ENCODE measurements around the gene ZNF474.

The ZNF474 gene

GRCh38 chr5:122153774-122154173 lies 24.4 kb downstream of the ZNF474 start:
- DNase-seq (ENCODE audit: low spot score): no peak

DNA sequence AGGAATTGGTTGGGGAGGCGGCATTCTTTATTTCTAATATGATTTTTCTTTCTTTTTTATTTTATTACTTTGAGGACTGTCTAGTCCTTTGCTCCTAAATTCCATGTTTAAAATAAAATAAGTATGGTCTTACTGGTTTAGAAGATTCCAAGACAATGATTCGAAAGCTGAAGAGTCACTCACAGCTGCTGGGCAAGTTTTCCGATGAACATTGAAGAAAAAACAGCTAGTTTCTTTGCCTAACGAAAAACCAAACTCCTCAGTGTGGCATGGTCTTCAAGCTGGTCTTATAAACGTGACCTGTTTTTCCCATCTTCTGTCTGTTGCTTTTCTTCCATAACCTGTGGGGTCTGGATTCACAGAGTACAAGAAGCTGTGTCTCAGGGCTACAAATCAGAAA lies 25.1 kb downstream of the ZNF474 start:
- no peak for DNase-seq (ENCODE audit: low spot score)

GRCh38 chr5:122154910-122155309 lies 25.6 kb downstream of the ZNF474 start:
- no peak for DNase-seq (ENCODE audit: low spot score)

GRCh38 chr5:122155546-122155945 lies 26.2 kb downstream of the ZNF474 start:
- no peak for DNase-seq (ENCODE audit: low spot score)

- no peak for DNase-seq (ENCODE audit: low spot score)
Measured at GRCh38 chr5:122156724-122157325, 27.5 kb downstream of the ZNF474 start.

DNA sequence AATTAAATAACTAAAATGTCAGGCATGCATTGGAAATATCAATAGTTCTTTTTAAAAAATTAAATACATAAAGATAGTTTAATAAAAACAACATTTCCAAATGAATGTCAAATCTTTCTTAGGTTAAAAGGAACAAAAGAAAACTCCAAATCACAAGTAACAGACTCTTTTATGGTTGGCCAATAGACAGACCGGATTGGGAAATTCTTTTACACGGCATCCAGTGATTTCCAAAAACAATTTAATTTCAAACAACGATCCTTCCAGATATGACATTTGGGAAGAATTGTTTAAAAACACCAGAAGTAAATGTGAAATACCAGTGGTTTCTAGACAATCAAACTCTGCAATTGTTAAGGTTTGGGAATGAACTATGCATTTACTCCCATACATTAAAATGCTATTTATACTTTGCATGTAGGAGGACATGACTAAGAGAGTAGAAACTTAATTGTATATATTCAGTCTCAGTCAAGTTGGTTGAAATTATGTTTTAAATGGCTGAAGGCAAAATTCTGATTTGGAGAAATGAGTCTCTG lies 32.8 kb downstream of the ZNF474 start:
- no peak for DNase-seq (ENCODE audit: low spot score)

DNA sequence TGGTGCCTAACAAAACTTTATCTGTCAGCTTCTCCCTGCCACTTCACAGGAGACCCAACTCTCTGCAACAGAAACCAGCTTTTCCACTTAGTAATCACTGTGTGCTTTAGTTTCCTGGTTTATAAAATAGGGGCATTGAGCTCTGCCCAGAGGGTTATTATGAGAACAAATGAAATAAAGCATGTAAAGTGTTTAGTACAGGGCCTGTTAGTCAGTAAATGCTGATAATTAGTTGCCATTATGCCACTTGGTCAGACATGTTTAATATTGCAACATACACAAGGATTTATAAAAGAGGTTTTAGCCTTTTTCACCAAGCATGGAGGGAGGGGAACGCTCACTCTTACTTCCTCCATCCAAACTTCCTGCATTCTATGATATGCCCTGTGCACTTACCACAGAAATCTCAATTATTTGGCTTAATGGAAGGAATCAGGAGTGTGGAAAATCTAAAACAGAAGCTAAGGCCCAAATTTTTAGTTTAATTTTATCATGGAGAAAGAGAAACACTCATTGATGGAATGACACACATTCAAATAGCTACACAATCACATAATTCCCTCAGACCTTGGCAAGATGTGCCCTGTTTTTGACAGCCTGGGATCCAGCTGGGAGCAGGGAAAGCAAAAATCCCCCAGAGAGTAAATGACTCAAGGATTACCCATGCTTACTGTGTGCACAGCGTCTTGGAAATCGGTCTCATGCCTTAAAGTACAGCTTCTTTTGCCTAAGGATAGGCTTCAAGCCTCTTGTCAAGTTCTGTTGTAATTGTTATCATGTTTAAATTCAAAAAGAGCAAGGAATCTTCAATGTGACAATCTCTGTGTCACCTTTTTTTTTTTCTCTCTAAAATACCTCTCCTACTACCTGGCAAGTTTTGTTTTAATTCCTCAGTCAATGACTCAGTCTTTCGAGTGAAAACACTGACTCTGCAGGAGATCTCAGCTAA lies 34.0 kb downstream of the ZNF474 start:
- DNase-seq (ENCODE audit: low spot score): no peak

GRCh38 chr5:122164070-122164435 lies 34.7 kb downstream of the ZNF474 start:
- no peak for DNase-seq (ENCODE audit: low spot score)

GRCh38 chr5:122164831-122165558 lies 35.6 kb downstream of the ZNF474 start:
- DNase-seq (ENCODE audit: low spot score): no peak

GRCh38 chr5:122165559-122166078 lies 36.3 kb downstream of the ZNF474 start:
- peak; percentile 33 for DNase-seq (ENCODE audit: low spot score)

DNA sequence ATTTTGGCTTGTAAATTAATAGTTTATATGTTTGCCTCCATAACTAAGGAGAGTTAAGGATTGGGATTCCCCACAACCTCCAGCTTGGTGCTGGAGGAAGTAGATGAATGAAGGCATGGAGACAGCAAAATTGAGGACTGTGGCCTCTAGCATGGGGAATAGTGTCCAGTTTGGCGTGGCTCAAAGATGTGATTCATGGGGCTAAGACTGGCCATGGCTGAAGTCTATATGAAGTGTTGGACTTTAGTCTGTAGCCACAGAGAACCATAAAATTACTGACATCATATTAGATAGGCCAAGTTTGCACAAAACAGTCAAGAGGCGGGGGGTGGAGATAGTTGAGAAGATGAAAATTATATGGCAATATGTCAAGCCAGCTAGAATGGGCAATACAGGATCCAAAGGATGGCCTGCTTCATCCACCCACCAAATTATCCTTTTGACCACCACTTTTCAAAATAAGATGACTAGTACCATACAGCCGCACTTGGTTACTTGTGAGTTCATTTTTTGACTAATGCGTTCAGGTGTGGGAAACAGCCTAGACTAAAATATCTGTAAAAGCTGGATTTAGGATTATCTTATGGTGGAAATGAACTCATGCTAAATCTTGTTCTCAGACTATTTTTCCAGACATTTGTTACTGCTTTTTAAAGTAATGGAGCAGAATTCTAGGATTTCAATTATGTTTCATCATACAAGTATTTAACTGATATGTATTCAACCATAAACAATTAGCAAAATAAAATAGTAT lies 40.2 kb downstream of the ZNF474 start:
- no peak for DNase-seq (ENCODE audit: low spot score)

DNA sequence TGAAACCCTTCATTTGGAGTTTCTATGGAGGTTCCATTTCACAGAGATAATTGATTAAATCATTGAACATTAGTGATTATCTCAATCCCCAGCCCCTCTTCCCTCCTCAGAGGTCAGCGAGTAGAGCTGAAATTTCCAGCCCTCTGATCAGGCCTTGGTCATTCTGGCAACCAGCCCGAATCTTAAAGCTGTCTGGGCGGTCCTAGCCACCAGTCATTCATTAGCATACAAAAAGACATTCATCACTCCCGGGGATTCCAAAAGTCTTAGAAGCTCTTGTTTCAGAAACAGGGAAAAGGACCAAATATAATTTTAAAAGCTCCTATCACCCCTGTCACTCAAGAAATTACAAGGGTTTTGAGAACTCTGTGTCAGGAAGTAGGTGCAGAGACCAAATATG lies 41.3 kb downstream of the ZNF474 start:
- no peak for DNase-seq (ENCODE audit: low spot score)

DNA sequence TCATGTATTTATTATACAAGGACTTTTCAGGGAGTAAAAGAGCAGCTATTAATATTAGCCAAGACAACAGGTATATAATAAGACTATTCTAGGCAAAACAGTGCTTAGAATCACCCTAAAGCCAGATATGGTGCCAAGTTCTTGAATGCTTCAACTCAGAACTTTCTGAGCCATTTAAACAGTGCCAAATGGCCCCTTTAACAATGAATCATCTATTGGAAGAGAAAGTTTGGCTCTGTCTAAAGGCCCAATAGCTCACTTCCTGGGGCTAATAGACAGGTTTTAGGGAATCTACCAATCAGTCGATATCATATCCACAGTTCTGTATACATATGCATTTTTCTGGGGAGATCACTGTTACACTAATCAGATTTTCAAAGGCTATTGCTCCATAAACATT lies 42.9 kb downstream of the ZNF474 start:
- no peak for DNase-seq (ENCODE audit: low spot score)

- DNase-seq (ENCODE audit: low spot score): no peak
Measured at GRCh38 chr5:122173474-122174415, 44.4 kb downstream of the ZNF474 start.

GRCh38 chr5:122175091-122175490 lies 45.7 kb downstream of the ZNF474 start:
- no peak for DNase-seq (ENCODE audit: low spot score)

DNA sequence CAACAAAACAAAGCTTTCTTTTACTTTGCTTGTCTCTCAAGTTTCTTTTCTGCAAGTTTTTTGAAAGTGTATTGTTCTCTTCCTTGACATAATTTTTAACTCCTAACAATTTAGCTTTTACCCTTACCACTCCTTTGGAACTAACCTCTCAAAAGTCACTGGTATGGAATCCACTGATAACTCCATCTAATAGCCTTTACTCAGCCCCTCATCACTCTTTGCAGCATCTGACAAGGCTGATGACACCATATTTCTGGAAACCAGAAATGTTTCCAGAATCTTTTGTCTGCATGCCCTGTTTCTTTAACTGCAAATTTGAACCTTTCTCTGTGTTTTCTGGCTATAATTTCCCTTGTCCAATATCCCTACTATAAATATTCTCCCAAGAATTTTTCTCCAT lies 46.5 kb downstream of the ZNF474 start:
- DNase-seq (ENCODE audit: low spot score): no peak

DNA sequence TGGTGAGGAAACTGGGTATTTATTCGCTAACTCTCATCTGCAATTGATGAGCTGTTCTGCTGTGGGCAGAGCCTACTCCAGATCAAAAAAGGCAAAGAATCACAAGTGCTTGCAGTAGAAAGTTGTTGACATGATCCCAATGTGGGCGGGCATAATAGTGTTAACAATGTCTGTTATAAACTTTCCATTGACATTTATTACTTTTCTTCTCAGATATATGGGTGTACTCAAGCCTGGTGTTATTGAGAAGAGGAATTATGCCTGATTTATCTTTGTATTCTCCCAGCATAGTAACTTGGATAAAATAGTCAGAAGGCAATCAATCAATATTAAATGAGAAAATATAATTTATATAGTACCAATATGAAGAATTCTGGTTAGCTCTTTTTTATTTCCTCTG lies 47.8 kb downstream of the ZNF474 start:
- no peak for DNase-seq (ENCODE audit: low spot score)

DNA sequence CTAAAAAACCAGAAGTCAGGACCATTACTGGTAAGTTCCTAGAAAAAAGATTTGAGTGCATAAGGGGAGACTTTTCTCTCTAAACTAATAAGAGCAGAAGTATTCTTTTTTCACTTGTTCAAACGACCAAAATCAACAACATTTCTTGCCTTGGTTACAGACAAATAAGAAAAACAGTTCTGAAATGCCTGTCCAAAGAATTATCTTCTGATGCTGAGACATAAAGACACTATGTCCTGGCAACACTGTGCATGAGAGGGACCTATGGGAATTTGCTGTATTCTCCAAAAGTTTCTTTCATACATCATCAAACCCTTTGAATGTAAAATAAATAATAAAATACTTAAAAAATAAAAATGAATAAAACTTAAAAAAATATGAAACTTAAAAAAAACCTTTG lies 50.4 kb downstream of the ZNF474 start:
- DNase-seq (ENCODE audit: low spot score): no peak

GRCh38 chr5:122180146-122180712 lies 50.9 kb downstream of the ZNF474 start:
- DNase-seq (ENCODE audit: low spot score): no peak

- DNase-seq (ENCODE audit: low spot score): no peak
Measured at GRCh38 chr5:122180863-122181548, 51.7 kb downstream of the ZNF474 start.

All from HuH-7.5 (cell line).